Medulla oblongata (tissue), 1 donor: ENCODE data around the gene AP2M1.
A peak's percentile ranks its signal among the peaks of the same experiment; 100 is the strongest.

Source experiments
- DNase-seq: peaks from one replicate; pipeline ENCODE4 v3.0.0-alpha.2; 2015; ENCODE audit errors: extremely low spot score

AP2M1 gene

GRCh38 chr3:184178521-184179138 lies 4.0 kb downstream of the AP2M1 start:
- DNase-seq, result no peak

GRCh38 chr3:184180165-184180564 lies 5.5 kb downstream of the AP2M1 start:
- DNase-seq, result no peak

- DNase-seq, result no peak
Measured at GRCh38 chr3:184181596-184181995, 6.9 kb downstream of the AP2M1 start.

GRCh38 chr3:184183679-184184078 lies 9.0 kb downstream of the AP2M1 start:
- no peak for DNase-seq

- no peak for DNase-seq
Measured at GRCh38 chr3:184184546-184185230, 10.0 kb downstream of the AP2M1 start.

- DNase-seq, result peak; percentile 99
Measured at GRCh38 chr3:184185461-184186183, 11.0 kb downstream of the AP2M1 start.

- DNase-seq, result no peak
Measured at GRCh38 chr3:184186184-184186901, 11.7 kb downstream of the AP2M1 start, which contains the start of gene ABCF3. Gene ABCF3, plus strand, starts transcription at chr3:184186199. Its CDS starts 9 bp downstream, at chr3:184186208.

- DNase-seq, result no peak
Measured at GRCh38 chr3:184186902-184187207, 12.2 kb downstream of the AP2M1 start.

GRCh38 chr3:184188080-184188479 lies 13.4 kb downstream of the AP2M1 start:
- no peak for DNase-seq

GRCh38 chr3:184189421-184189820 lies 14.8 kb downstream of the AP2M1 start:
- no peak for DNase-seq

GRCh38 chr3:184192889-184193288 lies 18.2 kb downstream of the AP2M1 start:
- no peak for DNase-seq

GRCh38 chr3:184193991-184194539 lies 19.4 kb downstream of the AP2M1 start:
- no peak for DNase-seq

GRCh38 chr3:184196536-184196935 lies 21.9 kb downstream of the AP2M1 start:
- no peak for DNase-seq

GRCh38 chr3:184198509-184198908 lies 23.9 kb downstream of the AP2M1 start:
- no peak for DNase-seq

GRCh38 chr3:184200825-184201224 lies 26.2 kb downstream of the AP2M1 start:
- DNase-seq, result no peak

GRCh38 chr3:184203526-184203925 lies 28.9 kb downstream of the AP2M1 start:
- no peak for DNase-seq

GRCh38 chr3:184209146-184209923 lies 34.7 kb downstream of the AP2M1 start:
- no peak for DNase-seq

- no peak for DNase-seq
Measured at GRCh38 chr3:184211297-184211696, 36.6 kb downstream of the AP2M1 start.

GRCh38 chr3:184211718-184212117 lies 37.1 kb downstream of the AP2M1 start:
- no peak for DNase-seq

- no peak for DNase-seq
Measured at GRCh38 chr3:184218814-184219213, 44.2 kb downstream of the AP2M1 start.

GRCh38 chr3:184222521-184222920 lies 47.9 kb downstream of the AP2M1 start:
- no peak for DNase-seq
